Neuron (in vitro differentiated cells): ENCODE data around the gene BHLHA15.
"Not testable (repeated sequence)": the region's sequence is repeated elsewhere in the genome, so short reads cannot be mapped to it uniquely, and the experiment has no call there.

Source experiments
- H2AFZ ChIP-seq: one replicate; pipeline ENCODE4 v1.6.1; 2013; ENCODE audit warnings: low read depth, mild to moderate bottlenecking, inconsistent platforms, low read length, moderate library complexity
- H3K27me3 ChIP-seq: one replicate; pipeline ENCODE4 v1.6.1; 2013; ENCODE audit warnings: low read length; ENCODE audit not compliant: insufficient read depth
- H3K36me3 ChIP-seq: one replicate; pipeline ENCODE4 v1.6.1; 2013; ENCODE audit warnings: low read length; ENCODE audit not compliant: insufficient read depth
- H3K4me1 ChIP-seq: one replicate; pipeline ENCODE4 v1.6.1; 2013; ENCODE audit warnings: low read length; ENCODE audit not compliant: insufficient read depth
- H3K4me3 ChIP-seq: 2 replicates; pipeline ENCODE4 v1.5.1; 2013; ENCODE audit warnings: mild to moderate bottlenecking, low read length, moderate library complexity
- H3K9me3 ChIP-seq: one replicate; pipeline ENCODE4 v1.6.1; 2013; ENCODE audit warnings: low read length

Gene BHLHA15

GRCh38 chr7:98219382-98219781, 8.1 kb downstream of the BHLHA15 start:
- H2AFZ ChIP-seq, H3K4me3 ChIP-seq, H3K9me3 ChIP-seq, H3K27me3 ChIP-seq, H3K4me1 ChIP-seq: not testable (repeated sequence)
- peaks cover 20% of the 10 kb centered on the region for H3K36me3 ChIP-seq

- peaks cover 23% of the 10 kb centered on the region for H3K36me3 ChIP-seq
- no peaks in the 10 kb centered on the region for H3K9me3 ChIP-seq
- no peak overlapping the region for H3K4me3 ChIP-seq
- H2AFZ ChIP-seq, result no peak overlapping the region
- no peaks in the 10 kb centered on the region for H3K4me1 ChIP-seq
- no peaks in the 10 kb centered on the region for H3K27me3 ChIP-seq
These were observed 10.6 kb downstream of the BHLHA15 start for GRCh38 chr7:98221611-98222532.

GRCh38 chr7:98222533-98223195, 11.4 kb downstream of the BHLHA15 start:
- H3K36me3 ChIP-seq, result peaks cover 23% of the 10 kb centered on the region
- no peaks in the 10 kb centered on the region for H3K27me3 ChIP-seq
- H3K9me3 ChIP-seq, result no peaks in the 10 kb centered on the region
- no peak overlapping the region for H2AFZ ChIP-seq
- no peaks in the 10 kb centered on the region for H3K4me1 ChIP-seq
- H3K4me3 ChIP-seq, result no peak overlapping the region

- H3K4me3 ChIP-seq, result no peak overlapping the region
- no peaks in the 10 kb centered on the region for H3K27me3 ChIP-seq
- H2AFZ ChIP-seq, result no peak overlapping the region
- no peaks in the 10 kb centered on the region for H3K9me3 ChIP-seq
- H3K36me3 ChIP-seq, result peaks cover 24% of the 10 kb centered on the region
- H3K4me1 ChIP-seq, result no peaks in the 10 kb centered on the region
These were observed 12.2 kb downstream of the BHLHA15 start for GRCh38 chr7:98223351-98223897.

- Histone ChIP-seq H3K27me3 (no peaks in the 10 kb centered on the region), H3K9me3 (no peaks in the 10 kb centered on the region), H3K4me1 (no peaks in the 10 kb centered on the region), H3K36me3 (peaks cover 24% of the 10 kb centered on the region), H2AFZ (no peak overlapping the region), H3K4me3 (no peak overlapping the region)
These were observed 12.9 kb downstream of the BHLHA15 start for GRCh38 chr7:98223898-98224700.

- no peak overlapping the region for H3K4me3 ChIP-seq
- H2AFZ ChIP-seq, result no peak overlapping the region
- H3K9me3 ChIP-seq, result no peaks in the 10 kb centered on the region
- peaks cover 26% of the 10 kb centered on the region for H3K36me3 ChIP-seq
- H3K27me3 ChIP-seq, result no peaks in the 10 kb centered on the region
- H3K4me1 ChIP-seq, result no peaks in the 10 kb centered on the region
These were observed 13.5 kb downstream of the BHLHA15 start for GRCh38 chr7:98224701-98225181.

GRCh38 chr7:98225913-98226614, 14.8 kb downstream of the BHLHA15 start:
- peaks cover 33% of the 10 kb centered on the region for H3K36me3 ChIP-seq
- no peak overlapping the region for H2AFZ ChIP-seq
- H3K27me3 ChIP-seq, result no peaks in the 10 kb centered on the region
- no peaks in the 10 kb centered on the region for H3K4me1 ChIP-seq
- H3K9me3 ChIP-seq, result no peaks in the 10 kb centered on the region
- H3K4me3 ChIP-seq, result no peak overlapping the region

- no peak overlapping the region for H2AFZ ChIP-seq
- H3K4me3 ChIP-seq, result no peak overlapping the region
- no peaks in the 10 kb centered on the region for H3K4me1 ChIP-seq
- H3K36me3 ChIP-seq, result peaks cover 23% of the 10 kb centered on the region
- no peaks in the 10 kb centered on the region for H3K27me3 ChIP-seq
- H3K9me3 ChIP-seq, result no peaks in the 10 kb centered on the region
These were observed 16.7 kb downstream of the BHLHA15 start for GRCh38 chr7:98227939-98228338.

GRCh38 chr7:98228801-98229200, 17.6 kb downstream of the BHLHA15 start:
- H3K27me3 ChIP-seq, result no peaks in the 10 kb centered on the region
- no peak overlapping the region for H3K4me3 ChIP-seq
- H2AFZ ChIP-seq, result no peak overlapping the region

GRCh38 chr7:98229441-98229840, 18.2 kb downstream of the BHLHA15 start:
- Histone ChIP-seq H3K36me3 (peaks cover 24% of the 10 kb centered on the region), H3K9me3 (no peaks in the 10 kb centered on the region), H3K27me3 (no peaks in the 10 kb centered on the region), H3K4me3 (no peak overlapping the region), H2AFZ (no peak overlapping the region), H3K4me1 (no peaks in the 10 kb centered on the region)

More at GRCh38 chr7:98228801-98229200, 17.6 kb downstream of the BHLHA15 start:
- Histone ChIP-seq H3K4me1 (no peaks in the 10 kb centered on the region), H3K9me3 (no peaks in the 10 kb centered on the region), H3K36me3 (peaks cover 23% of the 10 kb centered on the region)

- Histone ChIP-seq H2AFZ (no peak overlapping the region), H3K36me3 (peaks cover 25% of the 10 kb centered on the region), H3K4me1 (no peaks in the 10 kb centered on the region), H3K4me3 (no peak overlapping the region), H3K27me3 (no peaks in the 10 kb centered on the region), H3K9me3 (no peaks in the 10 kb centered on the region)
These were observed 18.9 kb downstream of the BHLHA15 start for GRCh38 chr7:98229991-98230745.
